Uterus (tissue), 4 donors: ENCODE measurements around the gene CD7. TPM values are rescaled to one million over a fixed set of nuclear protein-coding genes. Genes with fewer than 3 reads are reported as not detected.

Experiments
- DNase-seq, 2 donors: peaks; one replicate each; pipeline ENCODE4 v3.0.0-alpha.2; 2019 to 2020
- H3K27ac ChIP-seq, 2 donors: fragments of 200-600 bp; sonication (generic); 1 replicate in 1 of 2; 2 replicates in 1 of 2; pipeline ENCODE4 v1.5.1; 2016 to 2018
- H3K27me3 ChIP-seq, 2 donors: fragments of 200-600 bp; sonication (generic); one replicate each; pipeline ENCODE4 v1.5.1; 2018 to 2019; ENCODE audit warnings: control low read depth in 1 of 2
- H3K36me3 ChIP-seq, 2 donors: fragments of 200-600 bp; sonication (generic); one replicate each; pipeline ENCODE4 v1.5.1; 2019; ENCODE audit warnings: control low read depth in 1 of 2
- H3K4me1 ChIP-seq, 2 donors: fragments of 200-600 bp; sonication (generic); one replicate each; pipeline ENCODE4 v1.5.1; 2018 to 2019; ENCODE audit warnings: control low read depth in 1 of 2
- H3K4me3 ChIP-seq, 2 donors: fragments of 200-600 bp; sonication (generic); 1 replicate in 1 of 2; 2 replicates in 1 of 2; pipeline ENCODE4 v1.5.1; 2018 to 2019; ENCODE audit warnings: mild to moderate bottlenecking in 1 of 2
- H3K9me3 ChIP-seq, 2 donors: fragments of 200-600 bp; sonication (generic); one replicate each; pipeline ENCODE4 v1.5.1; 2019; ENCODE audit warnings: control low read depth in 1 of 2
- CTCF ChIP-seq, 4 experiments: fragments of 200-600 bp in 2 of 4; fragments of 450-650 bp in 2 of 4; sonication (generic) in 2 of 4; IDR thresholded peaks; one replicate each; pipeline ENCODE4 v1.5.1; 2016 to 2019; ENCODE audit warnings: antibody characterized with exemption in 4 of 4, mild to moderate bottlenecking in 2 of 4, moderate library complexity in 1 of 4
- POLR2A ChIP-seq, 2 donors: fragments of 450-650 bp; IDR thresholded peaks; one replicate each; pipeline ENCODE4 v1.6.1; 2016; ENCODE audit warnings: antibody characterized with exemption in 2 of 2, mild to moderate bottlenecking in 1 of 2, moderate library complexity in 1 of 2
- intact Hi-C: fragments of 100-400 bp; cut with DNase I; formaldehyde crosslinking; loops from one replicate; pipeline ENCODE4 v1.15.1; 2023; ENCODE audit warnings: low total_unique reads
- total RNA-seq, 4 donors: library from RNA; depleted of rRNA in 3 of 4; stranded (reverse); fragments of >200 nt in 3 of 4; gene quantifications; one replicate each; pipeline versions ENCODE4 v1.1.0 to v1.2.4, GENCODE V29; 2014 to 2023
- donor health status: DM: yes; HTN: yes; CAD: no.

The CD7 gene
- total RNA-seq, 4 donors from 2014 or later = 2.1 to 4.1 TPM; not detected in 2

GRCh38 chr17:82325286-82326180 lies 8.1 kb upstream of the CD7 start:
- Histone ChIP-seq H3K27ac (no peak overlapping the region), H3K9me3 (no peaks in the 10 kb centered on the region), H3K4me3 (no peak overlapping the region), H3K27me3 (no peaks in the 10 kb centered on the region), H3K36me3 (no peaks in the 10 kb centered on the region), H3K4me1 (peaks cover 0 to 2% of the 10 kb centered on the region in 2 donors)
- intact Hi-C loops = loop anchor here (10.0 kb wide), 1 partner anchor 91 kb away; no protein-coding TSS in a partner anchor
- TF ChIP-seq CTCF (IDR thresholded peaks at IDR 0.05) = no peak
- TF ChIP-seq POLR2A (IDR thresholded peaks at IDR 0.05) = no peak
- DNase-seq = no peak

- H3K9me3 ChIP-seq = no peaks in the 10 kb centered on the region
- H3K4me3 ChIP-seq = no peak overlapping the region
- no peak overlapping the region for H3K27ac ChIP-seq
- no peaks in the 10 kb centered on the region for H3K36me3 ChIP-seq
- H3K4me1 ChIP-seq = no peaks in the 10 kb centered on the region
- H3K27me3 ChIP-seq = no peaks in the 10 kb centered on the region
- TF ChIP-seq POLR2A (IDR thresholded peaks at IDR 0.05) (no peak), CTCF (IDR thresholded peaks at IDR 0.05) (no peak)
- no peak for DNase-seq
- intact Hi-C loops = loop anchor here (10.0 kb wide), 1 partner anchor 90 kb away; no protein-coding TSS in a partner anchor
These were observed 7.3 kb upstream of the CD7 start for GRCh38 chr17:82324566-82325285.

- intact Hi-C loops = loop anchor here (10.0 kb wide), 1 partner anchor 89 kb away; no protein-coding TSS in a partner anchor
- no peaks in the 10 kb centered on the region for H3K4me1 ChIP-seq
- TF ChIP-seq POLR2A (IDR thresholded peaks at IDR 0.05) (no peak), CTCF (IDR thresholded peaks at IDR 0.05) (no peak)
These were observed 6.3 kb upstream of the CD7 start for GRCh38 chr17:82323514-82324234.

GRCh38 chr17:82322526-82323453 lies 5.4 kb upstream of the CD7 start:
- no peak for DNase-seq
- intact Hi-C loops = loop anchor here (10.0 kb wide), 1 partner anchor 88 kb away; no protein-coding TSS in a partner anchor
- no peak overlapping the region for H3K4me3 ChIP-seq

More at GRCh38 chr17:82323514-82324234, 6.3 kb upstream of the CD7 start:
- no peak for DNase-seq
- no peaks in the 10 kb centered on the region for H3K36me3 ChIP-seq
- H3K27ac ChIP-seq = no peak overlapping the region
- H3K4me3 ChIP-seq = no peak overlapping the region
- no peaks in the 10 kb centered on the region for H3K27me3 ChIP-seq
- H3K9me3 ChIP-seq = no peaks in the 10 kb centered on the region

More at GRCh38 chr17:82322526-82323453, 5.4 kb upstream of the CD7 start:
- no peak overlapping the region for H3K27ac ChIP-seq
- no peaks in the 10 kb centered on the region for H3K27me3 ChIP-seq
- no peaks in the 10 kb centered on the region for H3K4me1 ChIP-seq
- TF ChIP-seq POLR2A (IDR thresholded peaks at IDR 0.05) (no peak), CTCF (IDR thresholded peaks at IDR 0.05) (no peak)
- H3K9me3 ChIP-seq = no peaks in the 10 kb centered on the region
- no peaks in the 10 kb centered on the region for H3K36me3 ChIP-seq
